ENCODE data around the gene SRGAP2. TPM values are rescaled to one million over a fixed set of nuclear protein-coding genes. Genes with fewer than 3 reads are reported as not detected.
"Not testable (repeated sequence)": the region's sequence is repeated elsewhere in the genome, so short reads cannot be mapped to it uniquely, and the experiment has no call there.

SRGAP2 gene
- 10 to 100 TPM; 61.1 to 78.6 (median 73.0) TPM for total RNA-seq

DNA sequence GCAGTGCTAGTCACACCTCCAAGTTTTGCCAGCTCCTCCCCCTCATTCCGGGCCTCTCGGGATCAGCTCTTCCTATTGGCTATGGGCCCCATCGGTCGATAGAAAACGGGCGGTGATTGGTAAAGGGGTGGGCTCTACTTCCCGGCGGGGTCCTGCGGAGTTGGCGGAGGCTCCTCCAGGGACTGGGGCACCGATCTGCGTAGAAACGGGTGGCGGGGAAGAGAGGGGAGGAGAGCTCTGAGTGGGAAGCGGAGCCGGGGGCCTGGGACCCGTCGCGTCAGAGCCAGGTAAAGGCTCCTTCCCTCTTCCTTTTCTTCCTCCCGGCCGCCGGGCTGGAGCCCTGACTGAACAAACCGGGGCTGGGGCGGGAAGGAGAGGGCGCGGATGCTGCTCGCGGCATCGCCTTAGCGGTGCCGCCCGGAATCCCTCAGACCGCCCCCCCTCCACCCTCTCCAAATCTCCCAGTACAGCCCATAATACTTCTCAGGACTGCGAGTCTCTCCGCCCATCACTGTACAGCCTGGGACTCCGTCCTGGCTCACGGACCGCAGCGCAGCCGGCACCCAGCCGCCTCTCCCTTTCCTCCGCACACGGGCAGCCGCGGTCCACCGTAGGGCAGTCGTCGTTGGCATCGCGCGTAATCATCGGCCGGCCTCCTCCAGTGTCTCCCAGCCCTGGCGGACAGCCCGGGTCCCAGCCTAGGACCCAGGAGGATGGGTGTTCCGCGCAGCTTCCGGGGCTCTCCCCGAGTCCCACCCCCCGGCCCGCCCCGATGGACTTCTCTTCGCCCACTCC, at the start of gene SRGAP2:
Gene SRGAP2 (plus strand): TSS at position 178 of the 795 bp plus-strand sequence. CDS start 2,430 bp downstream, outside the sequence.
- TF ChIP-seq, protein P1, sequence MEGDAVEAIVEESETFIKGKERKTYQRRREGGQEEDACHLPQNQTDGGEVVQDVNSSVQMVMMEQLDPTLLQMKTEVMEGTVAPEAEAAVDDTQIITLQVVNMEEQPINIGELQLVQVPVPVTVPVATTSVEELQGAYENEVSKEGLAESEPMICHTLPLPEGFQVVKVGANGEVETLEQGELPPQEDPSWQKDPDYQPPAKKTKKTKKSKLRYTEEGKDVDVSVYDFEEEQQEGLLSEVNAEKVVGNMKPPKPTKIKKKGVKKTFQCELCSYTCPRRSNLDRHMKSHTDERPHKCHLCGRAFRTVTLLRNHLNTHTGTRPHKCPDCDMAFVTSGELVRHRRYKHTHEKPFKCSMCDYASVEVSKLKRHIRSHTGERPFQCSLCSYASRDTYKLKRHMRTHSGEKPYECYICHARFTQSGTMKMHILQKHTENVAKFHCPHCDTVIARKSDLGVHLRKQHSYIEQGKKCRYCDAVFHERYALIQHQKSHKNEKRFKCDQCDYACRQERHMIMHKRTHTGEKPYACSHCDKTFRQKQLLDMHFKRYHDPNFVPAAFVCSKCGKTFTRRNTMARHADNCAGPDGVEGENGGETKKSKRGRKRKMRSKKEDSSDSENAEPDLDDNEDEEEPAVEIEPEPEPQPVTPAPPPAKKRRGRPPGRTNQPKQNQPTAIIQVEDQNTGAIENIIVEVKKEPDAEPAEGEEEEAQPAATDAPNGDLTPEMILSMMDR (IDR thresholded peaks at IDR 0.05; ENCODE audit: low read depth), result not testable (repeated sequence)

DNA sequence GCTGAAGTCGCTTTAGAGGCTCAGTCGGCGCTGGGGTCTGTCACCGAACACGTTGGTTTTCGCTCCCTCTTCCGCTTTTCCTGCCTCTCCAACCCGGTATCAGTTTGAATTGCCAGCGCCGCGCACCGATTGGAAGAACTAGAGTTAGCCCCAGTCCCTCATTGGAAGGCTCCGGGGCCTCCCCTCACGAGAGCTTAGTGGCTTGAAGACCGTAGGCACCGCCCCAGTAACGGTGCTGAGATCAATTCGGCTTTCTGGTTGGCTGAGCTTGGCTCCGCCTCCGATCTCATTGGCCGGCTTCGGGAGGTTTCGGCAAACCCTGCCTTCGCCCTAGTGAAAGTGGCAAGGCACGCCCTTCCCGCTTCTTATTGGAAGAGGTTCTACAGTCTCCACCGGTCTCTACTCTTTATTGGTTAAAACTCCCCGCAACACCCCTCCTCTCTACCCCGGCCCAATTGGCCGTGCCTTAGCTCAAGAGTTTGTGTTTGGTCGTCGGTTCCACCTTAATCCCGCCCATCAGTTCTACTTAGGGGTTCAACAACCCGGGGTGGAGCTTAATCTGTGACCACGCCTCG, 465 bp upstream of the SRGAP2 start, which contains the start of gene FAM72A:
Gene FAM72A (minus strand): TSS at position 51 of the 575 bp plus-strand sequence. CDS start 814 bp downstream, outside the sequence.
- TF ChIP-seq, protein P1 (IDR thresholded peaks at IDR 0.05; ENCODE audit: low read depth), result not testable (repeated sequence)

Other genes starting within 250 kb of the SRGAP2 start
- gene RAB7B, start 200.1 kb upstream of the SRGAP2 start, total RNA-seq, result 10 to 100 TPM in 2 of 4 donors, 1 to 10 TPM in 2; 1.7 to 24.5 (median 7.5) TPM
- not detected for gene CTSE, start 179.6 kb upstream of the SRGAP2 start, total RNA-seq
- 1 to 10 TPM in 3 of 4 donors, not detected in 1; 5.1 to 9.9 (median 5.7) TPM for gene RHEX, start 150.4 kb upstream of the SRGAP2 start, total RNA-seq
- not detected for gene AVPR1B, start 86.2 kb upstream of the SRGAP2 start, total RNA-seq
- 1 to 10 TPM; 2.3 to 7.5 (median 3.8) TPM for gene FAM72A, start 702 bp upstream of the SRGAP2 start, total RNA-seq